SK-N-MC (cell line): Measurements from ENCODE around the gene LRPAP1.

Experiments used
- EZH2 ChIP-seq: fragments of 200-600 bp; sonication (generic); IDR thresholded peaks from one replicate; pipeline ENCODE4 v1.6.1; 2017; ENCODE audit warnings: antibody characterized with exemption
- FOXP2 ChIP-seq: optimal IDR thresholded peaks from 2 replicates; pipeline ENCODE3; 2011; ENCODE audit warnings: mild to moderate bottlenecking, moderate library complexity; ENCODE audit not compliant: insufficient read depth; ENCODE audit errors: extremely low read length, control extremely low read depth
- POLR2AphosphoS5 ChIP-seq: IDR thresholded peaks from 2 replicates; pipeline ENCODE4 v1.6.1; 2012; ENCODE audit warnings: mild to moderate bottlenecking, low read depth, low read length, borderline replicate concordance

- TF ChIP-seq EZH2 (no peak), POLR2AphosphoS5 (no peak), FOXP2 (no peak)
Measured at GRCh38 chr4:3519468-3520264, 12.6 kb downstream of the LRPAP1 start.
